ENCODE measurements around the gene ZCCHC3.
A peak's percentile ranks its signal among the peaks of the same experiment; 100 is the strongest.
"Not testable (repeated sequence)": the region's sequence is repeated elsewhere in the genome, so short reads cannot be mapped to it uniquely, and the experiment has no call there.

The ZCCHC3 gene

GRCh38 chr20:336040-336439 lies 38.7 kb downstream of the ZCCHC3 start:
- DNase-seq, result not testable (repeated sequence)

GRCh38 chr20:341682-342081 lies 44.3 kb downstream of the ZCCHC3 start:
- DNase-seq, result no peak

DNA sequence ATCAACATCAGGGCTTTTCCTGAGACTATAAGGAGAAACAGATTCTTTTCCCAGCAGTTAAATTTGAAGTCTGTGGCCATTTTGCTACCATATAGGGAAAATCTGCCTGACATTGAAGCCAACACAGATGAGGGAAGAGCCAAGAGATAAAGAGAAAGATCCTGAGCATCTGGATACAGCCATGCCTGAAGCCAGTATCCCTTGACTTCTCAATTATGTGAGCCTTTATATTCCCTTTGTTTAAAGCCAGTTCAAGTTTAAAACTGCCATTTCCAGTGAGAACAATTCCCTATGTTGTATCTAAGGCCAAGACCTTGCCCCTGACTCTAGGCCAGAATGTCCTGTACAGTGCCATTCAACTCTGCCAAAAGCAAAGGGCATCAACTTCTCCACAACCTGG lies 45.7 kb downstream of the ZCCHC3 start:
- DNase-seq, result no peak

GRCh38 chr20:346033-346639 lies 48.8 kb downstream of the ZCCHC3 start:
- DNase-seq, result no peak

- peak in 49 of 56 donors; percentile 20 to 78 (median 59) for DNase-seq
Observed at GRCh38 chr20:346640-347316, 49.4 kb downstream of the ZCCHC3 start, which contains the start of gene NRSN2. Gene NRSN2, plus strand, starts transcription at chr20:347111. Its CDS starts 2,533 bp downstream, at chr20:349644.

GRCh38 chr20:347317-347639 lies 49.9 kb downstream of the ZCCHC3 start:
- peak in 3 of 56 donors; percentile 41 to 56 (median 47) for DNase-seq

- peak; percentile 31 to 95 (median 86) for DNase-seq
Observed at GRCh38 chr20:347640-348484, 50.5 kb downstream of the ZCCHC3 start.

GRCh38 chr20:348972-349841 lies 51.8 kb downstream of the ZCCHC3 start:
- no peak for DNase-seq

Measured in nucleus accumbens (tissue), 56 donors.